Astrocyte of the cerebellum (primary cell): ENCODE results near the gene ACOT8.
A peak's percentile ranks its signal among the peaks of the same experiment; 100 is the strongest.

Experiments used
- DNase-seq: peaks from one replicate; pipeline ENCODE4 v3.0.0-alpha.2; 2011; ENCODE audit warnings: low read depth
- H3K4me3 ChIP-seq: 2 replicates; pipeline ENCODE4 v1.5.1; 2011; ENCODE audit warnings: mild to moderate bottlenecking, low read depth, low read length, moderate library complexity
- CTCF ChIP-seq: IDR thresholded peaks from 2 replicates; pipeline ENCODE4 v1.5.1; 2012; ENCODE audit warnings: low read length, low read depth, moderate library complexity, mild to moderate bottlenecking; ENCODE audit errors: missing control alignments
- in situ Hi-C: cut with HindIII; loops from 2 replicates; pipeline ENCODE4 v1.10.0; 2017; ENCODE audit warnings: low sequenced_read_pairs

The ACOT8 gene

GRCh38 chr20:45892828-45893500 lies 35.8 kb upstream of the ACOT8 start:
- no peak for TF ChIP-seq CTCF
- in situ Hi-C loops, result no loop called here
- DNase-seq, result no peak
- H3K4me3 ChIP-seq, result no peak overlapping the region

GRCh38 chr20:45892049-45892825 lies 35.0 kb upstream of the ACOT8 start:
- no peak for DNase-seq
- peak overlapping the region; percentile 78 for H3K4me3 ChIP-seq
- in situ Hi-C loops, result no loop called here
- peak; percentile 31 for TF ChIP-seq CTCF

GRCh38 chr20:45890985-45891983 lies 34.1 kb upstream of the ACOT8 start, which contains the start of the genes CTSA and NEURL2:
Gene CTSA (plus strand): TSS chr20:45891335. CDS start chr20:45891569, 234 bp downstream.
Gene NEURL2 (minus strand): TSS chr20:45891208. CDS start chr20:45890991, 217 bp downstream.
- in situ Hi-C loops, result no loop called here
- no peak for TF ChIP-seq CTCF
- DNase-seq, result peak; percentile 69
- H3K4me3 ChIP-seq, result peak within 1 kb of the TSS; percentile 78

- TF ChIP-seq CTCF, result peak; percentile 79
- peak overlapping the region; percentile 78 for H3K4me3 ChIP-seq
- DNase-seq, result peak; percentile 61
- in situ Hi-C loops, result no loop called here
Observed at GRCh38 chr20:45890077-45890984, 33.1 kb upstream of the ACOT8 start.

- H3K4me3 ChIP-seq, result no peak overlapping the region
- no peak for TF ChIP-seq CTCF
- in situ Hi-C loops, result loop anchor here (5.0 kb wide), 1 partner anchor 54 kb away; no protein-coding TSS in a partner anchor
- no peak for DNase-seq
Observed at GRCh38 chr20:45888681-45889080, 31.5 kb upstream of the ACOT8 start.
